HG03097 (cell line): ENCODE data around the gene RNF39.

Source experiments
- ATAC-seq: cut with Tn5 transposase; IDR thresholded peaks from one replicate; pipeline ENCODE4 v1.9.1; 2021; ENCODE audit not compliant: unreplicated experiment, low FRiP score

Gene RNF39

DNA sequence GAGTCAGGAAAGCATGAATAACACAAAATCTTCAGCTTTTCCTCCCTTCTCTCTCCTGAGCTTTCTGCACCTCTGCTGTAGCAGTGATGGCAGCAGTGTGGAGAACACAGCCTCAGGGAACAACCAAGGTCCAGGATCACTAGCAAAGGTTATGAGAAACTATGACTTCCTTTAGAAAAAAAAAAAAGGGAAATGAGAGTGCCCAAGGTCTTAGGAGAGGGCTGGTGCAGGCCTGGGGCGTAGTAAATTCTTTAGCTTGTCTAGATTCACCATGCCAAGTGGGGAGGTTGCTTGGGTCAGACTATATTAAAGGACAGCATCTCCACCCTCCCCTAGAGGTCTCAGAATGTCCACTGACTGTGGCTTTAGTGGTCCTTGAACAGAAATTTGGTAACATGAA, 54.9 kb downstream of the RNF39 start:
- ATAC-seq: no peak
